ENCODE data around the gene MYO1H. TPM values are rescaled to one million over a fixed set of nuclear protein-coding genes. Genes with fewer than 3 reads are reported as not detected.

MYO1H gene
- total RNA-seq, 2 donors from 2014 or later: not detected

- Histone ChIP-seq H3K27me3 (replicated peaks; ENCODE audit: insufficient read depth) (no peaks in the 10 kb centered on the region), H3K36me3 (no peaks in the 10 kb centered on the region), H3K4me3 (no peak overlapping the region), H3K27ac (no peak overlapping the region), H3K4me1 (ENCODE audit: control insufficient read depth in 1 of 2, low read depth in 2 of 2) (peaks cover 0 to 6% of the 10 kb centered on the region in 2 donors), H3K9me3 (no peaks in the 10 kb centered on the region)
- no peak for ATAC-seq (ENCODE audit: insufficient number of reproducible peaks, low FRiP score, low read depth)
- DNase-seq (ENCODE audit: low spot score): no peak
- TF ChIP-seq, protein P1, sequence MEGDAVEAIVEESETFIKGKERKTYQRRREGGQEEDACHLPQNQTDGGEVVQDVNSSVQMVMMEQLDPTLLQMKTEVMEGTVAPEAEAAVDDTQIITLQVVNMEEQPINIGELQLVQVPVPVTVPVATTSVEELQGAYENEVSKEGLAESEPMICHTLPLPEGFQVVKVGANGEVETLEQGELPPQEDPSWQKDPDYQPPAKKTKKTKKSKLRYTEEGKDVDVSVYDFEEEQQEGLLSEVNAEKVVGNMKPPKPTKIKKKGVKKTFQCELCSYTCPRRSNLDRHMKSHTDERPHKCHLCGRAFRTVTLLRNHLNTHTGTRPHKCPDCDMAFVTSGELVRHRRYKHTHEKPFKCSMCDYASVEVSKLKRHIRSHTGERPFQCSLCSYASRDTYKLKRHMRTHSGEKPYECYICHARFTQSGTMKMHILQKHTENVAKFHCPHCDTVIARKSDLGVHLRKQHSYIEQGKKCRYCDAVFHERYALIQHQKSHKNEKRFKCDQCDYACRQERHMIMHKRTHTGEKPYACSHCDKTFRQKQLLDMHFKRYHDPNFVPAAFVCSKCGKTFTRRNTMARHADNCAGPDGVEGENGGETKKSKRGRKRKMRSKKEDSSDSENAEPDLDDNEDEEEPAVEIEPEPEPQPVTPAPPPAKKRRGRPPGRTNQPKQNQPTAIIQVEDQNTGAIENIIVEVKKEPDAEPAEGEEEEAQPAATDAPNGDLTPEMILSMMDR (IDR thresholded peaks at IDR 0.05): no peak
Measured at GRCh38 chr12:109430244-109430643, 82.5 kb downstream of the MYO1H start.

DNA sequence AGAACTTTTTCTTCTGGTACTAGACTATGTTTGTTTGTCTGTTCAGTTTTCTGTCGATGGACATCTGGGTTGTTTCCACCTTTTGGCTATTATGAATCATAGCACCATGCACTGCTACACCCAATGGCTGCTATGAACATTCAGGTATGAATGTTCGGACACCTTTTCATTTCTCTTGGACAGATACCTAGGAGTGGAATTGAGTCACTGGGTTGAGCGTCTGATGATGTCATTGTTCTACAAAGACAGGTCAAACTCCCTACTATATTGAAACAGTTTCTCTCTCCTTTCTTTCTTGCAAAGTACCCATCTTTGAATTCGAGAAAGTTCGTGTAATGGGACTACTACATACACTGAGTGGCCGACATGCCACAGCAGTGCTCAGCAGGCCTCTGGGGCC, 84.7 kb downstream of the MYO1H start:
- Histone ChIP-seq H3K27ac (no peak overlapping the region), H3K9me3 (no peaks in the 10 kb centered on the region)
- ATAC-seq (ENCODE audit: insufficient number of reproducible peaks, low FRiP score, low read depth): no peak

DNA sequence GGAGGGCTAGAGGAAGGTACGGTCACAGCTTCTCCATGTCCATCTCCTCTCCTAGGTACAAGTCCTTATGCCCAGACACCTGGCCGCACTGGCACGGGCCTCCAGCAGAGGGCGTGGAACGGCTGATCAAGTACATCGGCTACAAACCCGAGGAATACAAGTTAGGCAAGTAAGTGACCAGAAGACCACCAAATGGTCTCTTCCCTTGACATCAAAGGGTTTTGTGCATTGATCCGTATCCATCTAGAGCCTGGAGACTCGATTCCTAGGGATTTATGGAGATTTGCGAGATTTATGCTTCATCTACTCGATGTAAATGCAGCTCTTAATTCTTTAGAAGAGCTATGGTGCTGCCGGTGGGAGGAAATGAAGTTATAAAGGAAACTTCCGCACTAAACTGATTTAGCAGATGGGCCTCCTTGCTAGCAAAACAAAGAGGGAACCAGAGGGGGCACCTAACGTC, 85.2 kb downstream of the MYO1H start:
- H3K4me1 ChIP-seq (ENCODE audit: control insufficient read depth in 1 of 2, low read depth in 2 of 2): peaks cover 0 to 6% of the 10 kb centered on the region in 2 donors
- H3K4me3 ChIP-seq: no peak overlapping the region
- peak; percentile 51 for ATAC-seq (ENCODE audit: insufficient number of reproducible peaks, low FRiP score, low read depth)
- peak; percentile 66 for DNase-seq (ENCODE audit: low spot score)
- no peaks in the 10 kb centered on the region for H3K9me3 ChIP-seq
- H3K27ac ChIP-seq: no peak overlapping the region
- no peaks in the 10 kb centered on the region for H3K27me3 ChIP-seq (replicated peaks; ENCODE audit: insufficient read depth)
- TF ChIP-seq, protein P1 (IDR thresholded peaks at IDR 0.05): peak; percentile 79
- H3K36me3 ChIP-seq: no peaks in the 10 kb centered on the region

More for the DNA sequence above, 84.7 kb downstream of the MYO1H start:
- Histone ChIP-seq H3K4me1 (ENCODE audit: control insufficient read depth in 1 of 2, low read depth in 2 of 2) (peaks cover 0 to 6% of the 10 kb centered on the region in 2 donors), H3K4me3 (no peak overlapping the region), H3K27me3 (replicated peaks; ENCODE audit: insufficient read depth) (no peaks in the 10 kb centered on the region), H3K36me3 (no peaks in the 10 kb centered on the region)
- TF ChIP-seq, protein P1 (IDR thresholded peaks at IDR 0.05): no peak
- DNase-seq (ENCODE audit: low spot score): no peak

DNA sequence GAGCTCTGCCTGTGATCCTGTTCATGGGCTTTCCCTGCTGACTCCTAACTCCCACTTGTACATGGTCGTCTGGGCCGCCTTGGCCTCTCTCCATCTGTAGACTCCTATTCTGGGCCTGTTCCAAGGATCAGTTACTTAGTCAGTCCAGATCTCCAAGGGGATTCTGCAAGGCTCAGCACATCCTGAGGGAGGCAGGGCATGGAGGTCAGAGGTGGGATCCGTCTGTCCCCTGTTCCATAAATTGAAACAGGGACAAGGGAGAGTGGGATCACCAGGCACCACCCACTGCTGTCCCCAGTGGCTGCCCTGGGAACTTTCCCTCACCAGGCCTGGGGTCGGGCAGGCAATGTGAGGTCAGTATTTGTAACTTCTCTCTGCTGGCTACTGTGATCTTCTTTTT, 85.9 kb downstream of the MYO1H start:
- Histone ChIP-seq H3K4me3 (no peak overlapping the region), H3K36me3 (no peaks in the 10 kb centered on the region), H3K27me3 (replicated peaks; ENCODE audit: insufficient read depth) (no peaks in the 10 kb centered on the region), H3K27ac (no peak overlapping the region), H3K9me3 (no peaks in the 10 kb centered on the region), H3K4me1 (ENCODE audit: control insufficient read depth in 1 of 2, low read depth in 2 of 2) (peaks cover 0 to 6% of the 10 kb centered on the region in 2 donors)
- no peak for ATAC-seq (ENCODE audit: insufficient number of reproducible peaks, low FRiP score, low read depth)
- no peak for DNase-seq (ENCODE audit: low spot score)
- TF ChIP-seq, protein P1 (IDR thresholded peaks at IDR 0.05): peak; percentile 36

DNA sequence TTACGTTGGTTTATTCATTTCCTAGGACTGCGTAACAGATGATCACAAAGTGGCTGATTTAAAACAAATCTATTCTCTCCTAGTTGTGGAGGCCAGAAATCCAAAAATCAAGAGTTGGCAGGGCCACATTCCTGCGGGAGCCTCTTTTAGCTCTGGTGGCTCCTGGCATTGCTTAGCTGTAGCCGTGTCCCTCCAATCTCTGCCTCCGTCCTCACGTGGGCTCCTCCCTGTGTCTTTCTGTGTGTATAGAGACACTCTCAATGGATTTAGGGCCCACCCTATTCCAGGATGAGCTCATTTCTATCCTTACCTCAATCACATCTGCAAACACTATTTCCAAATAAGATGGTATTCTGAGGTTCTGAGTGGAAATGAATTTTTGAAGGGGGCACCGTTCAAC, 86.9 kb downstream of the MYO1H start:
- Histone ChIP-seq H3K27me3 (replicated peaks; ENCODE audit: insufficient read depth) (no peaks in the 10 kb centered on the region), H3K9me3 (no peaks in the 10 kb centered on the region), H3K4me3 (no peak overlapping the region), H3K27ac (no peak overlapping the region), H3K4me1 (ENCODE audit: control insufficient read depth in 1 of 2, low read depth in 2 of 2) (peaks cover 0 to 6% of the 10 kb centered on the region in 2 donors), H3K36me3 (no peaks in the 10 kb centered on the region)
- TF ChIP-seq, protein P1 (IDR thresholded peaks at IDR 0.05): no peak
- ATAC-seq (ENCODE audit: insufficient number of reproducible peaks, low FRiP score, low read depth) (no peak), DNase-seq (ENCODE audit: low spot score) (no peak)

Measured in thoracic aorta (tissue), 2 donors.